Mesothelial cell of epicardium (in vitro differentiated cells): ENCODE results near the gene PRDM15. TPM values are rescaled to one million over a fixed set of nuclear protein-coding genes. Genes with fewer than 3 reads are reported as not detected.
A peak's percentile ranks its signal among the peaks of the same experiment; 100 is the strongest.

Source experiments
- DNase-seq, 2 experiments: peaks; one replicate each; pipeline ENCODE4 v3.0.0; 2021; ENCODE audit warnings: low spot score in 2 of 2; ENCODE audit not compliant: unreplicated experiment in 2 of 2
- H3K27ac Mint-ChIP-seq: 2 replicates; pipeline ENCODE4 v1.8.0; 2021; ENCODE audit warnings: mixed read lengths
- H3K27me3 Mint-ChIP-seq: 2 replicates; pipeline ENCODE4 v1.8.0; 2021; ENCODE audit warnings: low read depth, mixed read lengths
- H3K36me3 Mint-ChIP-seq: 2 replicates; pipeline ENCODE4 v1.8.0; 2021; ENCODE audit warnings: mixed read lengths
- H3K4me1 Mint-ChIP-seq: 2 replicates; pipeline ENCODE4 v1.8.0; 2021; ENCODE audit warnings: mixed read lengths
- H3K4me3 Mint-ChIP-seq: 2 replicates; pipeline ENCODE4 v1.8.0; 2021; ENCODE audit warnings: mild to moderate bottlenecking, moderate library complexity, mixed read lengths
- H3K9me3 Mint-ChIP-seq: 2 replicates; pipeline ENCODE4 v1.8.0; 2021; ENCODE audit warnings: mixed read lengths
- CTCF ChIP-seq: fragments of 200-600 bp; sonication (generic); IDR thresholded peaks from one replicate; pipeline ENCODE4 v1.5.0; 2021; ENCODE audit warnings: antibody characterized with exemption; ENCODE audit not compliant: unreplicated experiment
- total RNA-seq: library from RNA; stranded (reverse); gene quantifications from 3 replicates; pipeline ENCODE4 v1.2.1, GENCODE V29; 2021

The PRDM15 gene
- total RNA-seq, 1 donor from 2014 or later, result 12.0 TPM

GRCh38 chr21:41895643-41896493 lies 16.7 kb upstream of the PRDM15 start:
- peaks cover 9% of the 10 kb centered on the region for H3K36me3 Mint-ChIP-seq
- no peaks in the 10 kb centered on the region for H3K27me3 Mint-ChIP-seq
- H3K9me3 Mint-ChIP-seq, result no peaks in the 10 kb centered on the region
- H3K27ac Mint-ChIP-seq, result peak overlapping the region; percentile 61
- peaks cover 25% of the 10 kb centered on the region for H3K4me1 Mint-ChIP-seq
- DNase-seq, result no peak
- no peak overlapping the region for H3K4me3 Mint-ChIP-seq
- no peak for TF ChIP-seq CTCF

- no peak for TF ChIP-seq CTCF
- Mint-ChIP-seq H3K9me3 (no peaks in the 10 kb centered on the region), H3K27ac (peak overlapping the region; percentile 56), H3K4me1 (peaks cover 25% of the 10 kb centered on the region), H3K4me3 (no peak overlapping the region), H3K36me3 (peaks cover 7% of the 10 kb centered on the region), H3K27me3 (no peaks in the 10 kb centered on the region)
- no peak for DNase-seq
Observed at GRCh38 chr21:41894922-41895557, 15.9 kb upstream of the PRDM15 start.

GRCh38 chr21:41894511-41894910 lies 15.4 kb upstream of the PRDM15 start:
- H3K27me3 Mint-ChIP-seq, result no peaks in the 10 kb centered on the region
- TF ChIP-seq CTCF, result no peak
- H3K4me3 Mint-ChIP-seq, result no peak overlapping the region
- peaks cover 25% of the 10 kb centered on the region for H3K4me1 Mint-ChIP-seq
- no peak for DNase-seq
- peaks cover 7% of the 10 kb centered on the region for H3K36me3 Mint-ChIP-seq
- peak overlapping the region; percentile 56 for H3K27ac Mint-ChIP-seq
- H3K9me3 Mint-ChIP-seq, result no peaks in the 10 kb centered on the region

- no peak for DNase-seq
- TF ChIP-seq CTCF, result no peak
- peaks cover 25% of the 10 kb centered on the region for H3K4me1 Mint-ChIP-seq
- H3K27me3 Mint-ChIP-seq, result no peaks in the 10 kb centered on the region
- H3K27ac Mint-ChIP-seq, result no peak overlapping the region
- H3K4me3 Mint-ChIP-seq, result no peak overlapping the region
- H3K9me3 Mint-ChIP-seq, result no peaks in the 10 kb centered on the region
- peaks cover 2% of the 10 kb centered on the region for H3K36me3 Mint-ChIP-seq
Observed at GRCh38 chr21:41892726-41893125, 13.6 kb upstream of the PRDM15 start.

- Mint-ChIP-seq H3K4me3 (no peak overlapping the region), H3K27ac (no peak overlapping the region), H3K27me3 (no peaks in the 10 kb centered on the region), H3K4me1 (peaks cover 16% of the 10 kb centered on the region), H3K9me3 (no peaks in the 10 kb centered on the region), H3K36me3 (peaks cover 2% of the 10 kb centered on the region)
- no peak for TF ChIP-seq CTCF
- no peak for DNase-seq
Observed at GRCh38 chr21:41891132-41891531, 12.0 kb upstream of the PRDM15 start.
